Fibroblast of mammary gland (primary cell): ENCODE measurements around the gene ZNF154.
A peak's percentile ranks its signal among the peaks of the same experiment; 100 is the strongest.

ENCODE experiments used
- DNase-seq: peaks from one replicate; pipeline ENCODE4 v3.0.0-alpha.2; 2010; ENCODE audit warnings: low read depth
- H3K4me3 ChIP-seq: 2 replicates; pipeline ENCODE4 v1.5.1; 2011; ENCODE audit warnings: low read depth, mild to moderate bottlenecking, low read length, moderate library complexity; ENCODE audit not compliant: control insufficient read depth
- CTCF ChIP-seq: conservative IDR thresholded peaks from 2 replicates; pipeline ENCODE4 v1.5.1; 2011; ENCODE audit warnings: low read depth, low read length, inconsistent platforms; ENCODE audit not compliant: control insufficient read depth, insufficient read depth

The ZNF154 gene

GRCh38 chr19:57667228-57667627 is 41.8 kb downstream of the ZNF154 start:
- TF ChIP-seq CTCF: no peak
- no peak for DNase-seq
- no peak overlapping the region for H3K4me3 ChIP-seq

- no peak for TF ChIP-seq CTCF
- H3K4me3 ChIP-seq: no peak overlapping the region
- no peak for DNase-seq
Observed at GRCh38 chr19:57665261-57665806, 43.7 kb downstream of the ZNF154 start.

GRCh38 chr19:57664269-57665127 is 44.5 kb downstream of the ZNF154 start:
- peak overlapping the region; percentile 50 for H3K4me3 ChIP-seq
- DNase-seq: peak; percentile 28
- TF ChIP-seq CTCF: no peak

- no peak for TF ChIP-seq CTCF
- H3K4me3 ChIP-seq: no peak overlapping the region
- DNase-seq: no peak
Observed at GRCh38 chr19:57656346-57656745, 52.7 kb downstream of the ZNF154 start.

DNA sequence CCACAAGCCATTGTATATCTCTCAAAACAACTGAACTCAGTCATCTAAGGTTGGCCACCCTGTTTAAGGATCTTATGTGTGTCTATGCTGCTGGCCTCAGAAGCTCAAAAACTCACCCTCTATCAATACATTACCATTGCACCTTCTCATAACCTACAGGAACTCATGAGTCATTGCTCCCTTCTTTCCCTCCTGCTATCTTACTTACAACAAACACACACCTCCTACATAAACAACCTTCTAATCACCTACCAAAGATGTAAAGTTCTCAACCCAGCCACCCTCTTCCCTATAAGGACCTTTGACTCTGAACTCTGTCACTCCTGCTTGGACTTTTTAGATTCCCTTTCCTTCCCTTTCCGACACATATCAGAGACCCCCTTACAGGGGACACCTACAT is 53.6 kb downstream of the ZNF154 start:
- TF ChIP-seq CTCF: no peak
- no peak overlapping the region for H3K4me3 ChIP-seq
- DNase-seq: no peak

- no peak overlapping the region for H3K4me3 ChIP-seq
- TF ChIP-seq CTCF: no peak
- DNase-seq: no peak
Observed at GRCh38 chr19:57653689-57654088, 55.3 kb downstream of the ZNF154 start.

GRCh38 chr19:57651654-57651996 is 57.4 kb downstream of the ZNF154 start:
- no peak for TF ChIP-seq CTCF
- H3K4me3 ChIP-seq: no peak overlapping the region
- no peak for DNase-seq
